Osteocyte (in vitro differentiated cells): ENCODE data around the gene ZNF101. TPM values are rescaled to one million over a fixed set of nuclear protein-coding genes. Genes with fewer than 3 reads are reported as not detected.

ENCODE experiments used
- DNase-seq: peaks from one replicate; pipeline ENCODE4 v3.0.0; 2021; ENCODE audit warnings: mixed read lengths; ENCODE audit not compliant: unreplicated experiment; ENCODE audit errors: extremely low spot score
- H3K27ac Mint-ChIP-seq: one replicate; pipeline ENCODE4 v1.8.0; 2021; ENCODE audit warnings: mild to moderate bottlenecking, mixed read lengths; ENCODE audit not compliant: unreplicated experiment
- H3K27me3 Mint-ChIP-seq: one replicate; pipeline ENCODE4 v1.8.0; 2021; ENCODE audit warnings: mixed read lengths; ENCODE audit not compliant: unreplicated experiment
- H3K36me3 Mint-ChIP-seq: one replicate; pipeline ENCODE4 v1.8.0; 2021; ENCODE audit warnings: mixed read lengths; ENCODE audit not compliant: unreplicated experiment
- H3K4me1 Mint-ChIP-seq: one replicate; pipeline ENCODE4 v1.8.0; 2021; ENCODE audit warnings: mixed read lengths; ENCODE audit not compliant: unreplicated experiment
- H3K4me3 Mint-ChIP-seq: one replicate; pipeline ENCODE4 v1.8.0; 2021; ENCODE audit warnings: mild to moderate bottlenecking, moderate library complexity, mixed read lengths; ENCODE audit not compliant: unreplicated experiment
- H3K9me3 Mint-ChIP-seq: one replicate; pipeline ENCODE4 v1.8.0; 2021; ENCODE audit warnings: mixed read lengths; ENCODE audit not compliant: unreplicated experiment
- CTCF ChIP-seq: fragments of 200-600 bp; sonication (generic); IDR thresholded peaks from 2 replicates; pipeline ENCODE4 v1.5.0; 2021; ENCODE audit warnings: antibody characterized with exemption, mild to moderate bottlenecking, moderate library complexity
- long read RNA-seq: library from polyadenylated mRNA; unstranded; transcript quantifications from one replicate; pipeline ENCODE4 v2.0.0, GENCODE V29; 2021
- total RNA-seq: library from RNA; stranded (reverse); gene quantifications from 2 replicates; pipeline ENCODE4 v1.2.1, GENCODE V29; 2021

Gene ZNF101
- total RNA-seq, result 7.1 and 8.4 TPM in 2 replicates
- long read RNA-seq, full-length matches to known transcripts, result 10 of 14 reads
- long read RNA-seq, partial matches to known transcripts, result 0 of 14 reads
- long read RNA-seq, other reads (novel, unspliced or antisense), result 4 of 14 reads

GRCh38 chr19:19668230-19669012 lies at the start of gene ZNF101:
TSS of gene ZNF101 (plus strand) at chr19:19668839. CDS start at chr19:19668964, 125 bp downstream.
- DNase-seq, result peak; percentile 95
- no peak for TF ChIP-seq CTCF
- H3K36me3 Mint-ChIP-seq, result peaks cover 2% of the 10 kb centered on the region
- H3K4me1 Mint-ChIP-seq, result peaks cover 19% of the 10 kb centered on the region
- H3K27ac Mint-ChIP-seq, result peak within 1 kb of the TSS; percentile 95
- H3K4me3 Mint-ChIP-seq, result peak within 1 kb of the TSS; percentile 87
- H3K27me3 Mint-ChIP-seq, result no peaks in the 10 kb centered on the region
- no peaks in the 10 kb centered on the region for H3K9me3 Mint-ChIP-seq

GRCh38 chr19:19619181-19619848 lies 49.3 kb upstream of the ZNF101 start:
- Mint-ChIP-seq H3K27ac (no peak overlapping the region), H3K4me3 (peak overlapping the region; percentile 78), H3K27me3 (no peaks in the 10 kb centered on the region), H3K9me3 (no peaks in the 10 kb centered on the region), H3K36me3 (no peaks in the 10 kb centered on the region), H3K4me1 (peaks cover 7% of the 10 kb centered on the region)
- DNase-seq, result no peak
- no peak for TF ChIP-seq CTCF

GRCh38 chr19:19619849-19620210 lies 48.8 kb upstream of the ZNF101 start:
- no peak for TF ChIP-seq CTCF
- Mint-ChIP-seq H3K27me3 (no peaks in the 10 kb centered on the region), H3K4me1 (peaks cover 7% of the 10 kb centered on the region), H3K9me3 (no peaks in the 10 kb centered on the region), H3K27ac (no peak overlapping the region), H3K36me3 (no peaks in the 10 kb centered on the region), H3K4me3 (no peak overlapping the region)
- DNase-seq, result no peak

- peaks cover 10% of the 10 kb centered on the region for H3K4me1 Mint-ChIP-seq
- no peak overlapping the region for H3K4me3 Mint-ChIP-seq
- DNase-seq, result no peak
- H3K27me3 Mint-ChIP-seq, result no peaks in the 10 kb centered on the region
- no peak for TF ChIP-seq CTCF
- no peaks in the 10 kb centered on the region for H3K9me3 Mint-ChIP-seq
- no peaks in the 10 kb centered on the region for H3K36me3 Mint-ChIP-seq
- H3K27ac Mint-ChIP-seq, result no peak overlapping the region
Measured at GRCh38 chr19:19623383-19623782, 45.3 kb upstream of the ZNF101 start.

- no peaks in the 10 kb centered on the region for H3K9me3 Mint-ChIP-seq
- H3K4me1 Mint-ChIP-seq, result peaks cover 10% of the 10 kb centered on the region
- TF ChIP-seq CTCF, result no peak
- no peak for DNase-seq
- H3K4me3 Mint-ChIP-seq, result no peak overlapping the region
- no peaks in the 10 kb centered on the region for H3K36me3 Mint-ChIP-seq
- no peak overlapping the region for H3K27ac Mint-ChIP-seq
- no peaks in the 10 kb centered on the region for H3K27me3 Mint-ChIP-seq
Measured at GRCh38 chr19:19624032-19624570, 44.5 kb upstream of the ZNF101 start.
